H9 (cell line): ENCODE measurements around the gene P3H2. TPM values are rescaled to one million over a fixed set of nuclear protein-coding genes. Genes with fewer than 3 reads are reported as not detected.

Experiments
- DNase-seq: peaks from one replicate; pipeline ENCODE4 v3.0.0-alpha.2; 2017
- H2AFZ ChIP-seq: one replicate; pipeline ENCODE4 v1.6.1; 2013; ENCODE audit warnings: mild to moderate bottlenecking, low read length, control low read depth, moderate library complexity
- H2AK5ac ChIP-seq: 2 replicates; pipeline ENCODE4 v1.6.1; 2013; ENCODE audit warnings: low read length, control low read depth, mixed read lengths; ENCODE audit not compliant: insufficient read length
- H2BK120ac ChIP-seq: one replicate; pipeline ENCODE4 v1.6.1; 2013; ENCODE audit warnings: low read depth, mild to moderate bottlenecking, low read length, control low read depth, inconsistent platforms; ENCODE audit not compliant: poor library complexity, severe bottlenecking
- H2BK12ac ChIP-seq: 2 replicates; pipeline ENCODE4 v1.6.1; 2013; ENCODE audit warnings: low read length, control low read depth, mixed read lengths, low read depth; ENCODE audit not compliant: insufficient read length
- H2BK15ac ChIP-seq: 2 replicates; pipeline ENCODE4 v1.6.1; 2013; ENCODE audit warnings: low read depth, low read length, control low read depth
- H2BK20ac ChIP-seq: one replicate; pipeline ENCODE4 v1.6.1; 2013; ENCODE audit warnings: low read depth, mild to moderate bottlenecking, low read length, control low read depth, inconsistent platforms; ENCODE audit not compliant: poor library complexity, severe bottlenecking
- H2BK5ac ChIP-seq: 2 replicates; pipeline ENCODE4 v1.6.1; 2013; ENCODE audit warnings: low read length, control low read depth, mixed read lengths; ENCODE audit not compliant: insufficient read length
- H3K14ac ChIP-seq: 2 replicates; pipeline ENCODE4 v1.6.1; 2013; ENCODE audit warnings: low read length, control low read depth; ENCODE audit not compliant: insufficient read depth
- H3K18ac ChIP-seq: 2 replicates; pipeline ENCODE4 v1.6.1; 2013; ENCODE audit warnings: low read depth, mild to moderate bottlenecking, mixed read lengths, low read length, control low read depth; ENCODE audit not compliant: insufficient read length
- H3K23ac ChIP-seq: 2 replicates; pipeline ENCODE4 v1.6.1; 2013; ENCODE audit warnings: low read length, control low read depth, mixed read lengths, low read depth; ENCODE audit not compliant: insufficient read length
- H3K23me2 ChIP-seq: 2 replicates; pipeline ENCODE4 v1.6.1; 2013; ENCODE audit warnings: low read depth, mild to moderate bottlenecking, mixed read lengths, low read length, control low read depth; ENCODE audit not compliant: insufficient read length, poor library complexity, severe bottlenecking
- H3K27ac ChIP-seq: 2 replicates; pipeline ENCODE4 v1.5.1; 2013; ENCODE audit warnings: low read length, control low read depth, mixed read lengths, low read depth; ENCODE audit not compliant: insufficient read length
- H3K27me3 ChIP-seq: 2 replicates; pipeline ENCODE4 v1.6.1; 2013; ENCODE audit warnings: low read length, control low read depth, inconsistent platforms; ENCODE audit not compliant: insufficient read depth
- H3K4ac ChIP-seq: 2 replicates; pipeline ENCODE4 v1.6.1; 2013; ENCODE audit warnings: low read depth, mild to moderate bottlenecking, control low read depth, inconsistent platforms, low read length, moderate library complexity
- H3K4me1 ChIP-seq: 2 replicates; pipeline ENCODE4 v1.6.1; 2013; ENCODE audit warnings: low read length, control low read depth, inconsistent platforms; ENCODE audit not compliant: insufficient read depth
- H3K4me2 ChIP-seq: 2 replicates; pipeline ENCODE4 v1.6.1; 2013; ENCODE audit warnings: low read length, control low read depth, mixed read lengths; ENCODE audit not compliant: insufficient read length, insufficient read depth
- H3K56ac ChIP-seq: 2 replicates; pipeline ENCODE4 v1.6.1; 2013; ENCODE audit warnings: low read depth, mild to moderate bottlenecking, mixed read lengths, low read length, control low read depth; ENCODE audit not compliant: insufficient read length
- H3K79me1 ChIP-seq: 2 replicates; pipeline ENCODE4 v1.6.1; 2013; ENCODE audit warnings: low read depth, mild to moderate bottlenecking, moderate library complexity, low read length, control low read depth, inconsistent platforms; ENCODE audit not compliant: insufficient read depth, poor library complexity, severe bottlenecking
- H3K79me2 ChIP-seq: 2 replicates; pipeline ENCODE4 v1.6.1; 2013; ENCODE audit warnings: low read length, control low read depth, inconsistent platforms; ENCODE audit not compliant: insufficient read depth
- H3K9ac ChIP-seq: 2 replicates; pipeline ENCODE4 v1.6.1; 2013; ENCODE audit warnings: low read length, control low read depth, mixed read lengths; ENCODE audit not compliant: insufficient read length; ENCODE audit errors: extremely low read depth
- H3K9me3 ChIP-seq: one replicate; pipeline ENCODE4 v1.6.1; 2013; ENCODE audit warnings: low read depth, low read length, inconsistent platforms; ENCODE audit not compliant: control insufficient read depth
- H3T11ph ChIP-seq: one replicate; pipeline ENCODE4 v1.6.1; 2013; ENCODE audit warnings: mild to moderate bottlenecking, low read length, control low read depth, inconsistent platforms
- H4K20me1 ChIP-seq: one replicate; pipeline ENCODE4 v1.6.1; 2013; ENCODE audit not compliant: control insufficient read depth, insufficient read length, insufficient read depth
- H4K5ac ChIP-seq: 2 replicates; pipeline ENCODE4 v1.6.1; 2013; ENCODE audit warnings: low read depth, mild to moderate bottlenecking, mixed read lengths, low read length, control low read depth; ENCODE audit not compliant: insufficient read length
- H4K8ac ChIP-seq: replicated peaks from 2 replicates; pipeline ENCODE4 v1.6.1; 2013; ENCODE audit warnings: low read length, control low read depth, mixed read lengths, low read depth; ENCODE audit not compliant: insufficient read length
- H4K91ac ChIP-seq: 2 replicates; pipeline ENCODE4 v1.6.1; 2013; ENCODE audit warnings: low read depth, mild to moderate bottlenecking, moderate library complexity, mixed read lengths, low read length, control low read depth; ENCODE audit not compliant: insufficient read length
- H3K27ac Mint-ChIP-seq, 3 experiments: 2 replicates in 2 of 3; 3 replicates in 1 of 3; pipeline ENCODE4 v1.8.0; 2020 to 2021; ENCODE audit warnings: mixed read lengths in 3 of 3, mild to moderate bottlenecking in 1 of 3, moderate library complexity in 1 of 3
- H3K27me3 Mint-ChIP-seq: 2 replicates; pipeline ENCODE4 v1.8.0; 2021; ENCODE audit warnings: low read depth, mild to moderate bottlenecking, moderate library complexity, mixed read lengths
- H3K36me3 Mint-ChIP-seq, 3 experiments: 2 replicates in 2 of 3; 3 replicates in 1 of 3; pipeline ENCODE4 v1.8.0; 2020 to 2021; ENCODE audit warnings: low read depth in 3 of 3, mixed read lengths in 3 of 3; ENCODE audit not compliant: insufficient read depth in 1 of 3
- H3K4me1 Mint-ChIP-seq, 2 experiments: 2 replicates each; pipeline ENCODE4 v1.8.0; 2020; ENCODE audit warnings: mixed read lengths in 2 of 2
- H3K4me3 Mint-ChIP-seq, 2 experiments: 2 replicates in 1 of 2; 3 replicates in 1 of 2; pipeline ENCODE4 v1.8.0; 2020 to 2021; ENCODE audit warnings: mild to moderate bottlenecking in 2 of 2, mixed read lengths in 2 of 2, moderate library complexity in 1 of 2
- H3K9me3 Mint-ChIP-seq, 2 experiments: 2 replicates in 1 of 2; 3 replicates in 1 of 2; pipeline ENCODE4 v1.8.0; 2020; ENCODE audit warnings: mild to moderate bottlenecking in 2 of 2, mixed read lengths in 2 of 2, moderate library complexity in 1 of 2
- WGBS: extraction: QIAGEN DNeasy Blood & Tissue Kit; methylation state at CpG from one replicate; pipeline ENCODE4 v1.1.7; 2013; ENCODE audit warnings: missing lambda C conversion rate, low lambda C conversion rate, mixed read lengths; ENCODE audit not compliant: insufficient read length; ENCODE audit errors: extremely low coverage; 5-methylcytosine and 5-hydroxymethylcytosine counted together
- total RNA-seq: library from RNA; stranded (reverse); gene quantifications from 2 replicates; pipeline ENCODE4 v1.2.1, GENCODE V29; 2021
- TF ChIP-seq, protein P1 (sequence below): fragments of 200-600 bp; sonication (generic); conservative IDR thresholded peaks from 3 replicates; pipeline ENCODE4 v1.8.0; 2021; ENCODE audit warnings: antibody characterized with exemption, mild to moderate bottlenecking

Gene P3H2
- total RNA-seq, 1 experiment from 2014 or later = 41.5 TPM

DNA sequence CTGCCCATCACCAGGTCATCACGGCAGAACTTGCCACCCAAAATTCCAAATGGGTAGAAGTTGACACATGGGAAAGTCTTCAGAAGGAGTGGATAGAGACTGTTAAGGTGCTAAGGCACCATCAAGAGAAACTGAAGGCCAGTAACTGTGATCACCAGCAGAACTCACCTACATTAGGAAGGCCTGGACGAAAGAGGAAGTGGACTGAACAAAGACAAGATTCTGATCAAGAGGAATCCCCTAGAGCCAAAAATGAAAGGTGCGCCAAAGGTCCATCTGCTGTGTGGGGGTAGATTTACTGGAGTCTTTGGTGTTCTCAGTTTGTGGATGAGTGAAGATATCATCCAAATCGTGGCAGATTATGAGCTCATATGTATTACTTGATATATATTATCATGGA, 46.3 kb upstream of the P3H2 start:
- no peaks in the 10 kb centered on the region for H3K23me2 ChIP-seq
- no peak overlapping the region for H2BK15ac ChIP-seq
- H4K91ac ChIP-seq = no peak overlapping the region
- H2AFZ ChIP-seq = no peak overlapping the region
- H3K56ac ChIP-seq = no peak overlapping the region
- no peak overlapping the region for H3T11ph ChIP-seq
- peaks cover 25 to 35% of the 10 kb centered on the region in 2 experiments for H3K4me1 Mint-ChIP-seq
- WGBS = no CpG with 5 or more reads among the region's 4 CpGs
- H3K9ac ChIP-seq = no peak overlapping the region
- no peak overlapping the region for H3K14ac ChIP-seq
- no peak overlapping the region for H2AK5ac ChIP-seq
- no peak overlapping the region for H3K27ac Mint-ChIP-seq
- H3K27me3 ChIP-seq = no peaks in the 10 kb centered on the region
- H3K4me1 ChIP-seq = no peaks in the 10 kb centered on the region; the same call in 1 of the 2 replicates
- H3K23ac ChIP-seq = no peak overlapping the region
- no peak overlapping the region for H3K18ac ChIP-seq
- H4K8ac ChIP-seq = no peak overlapping the region
- H3K4ac ChIP-seq = no peak overlapping the region
- no peak overlapping the region for H2BK120ac ChIP-seq
- H2BK12ac ChIP-seq = no peak overlapping the region
- H3K79me2 ChIP-seq = no peaks in the 10 kb centered on the region
- no peak for DNase-seq
- peaks cover 0 to 10% (median 5%) of the 10 kb centered on the region in 3 experiments; a peak in 3 of 7 replicates for H3K36me3 Mint-ChIP-seq
- H3K4me3 Mint-ChIP-seq = no peak overlapping the region
- no peak overlapping the region for H2BK20ac ChIP-seq
- H3K9me3 Mint-ChIP-seq = peaks cover 10% of the 10 kb centered on the region in 2 experiments
- TF ChIP-seq, protein P1, sequence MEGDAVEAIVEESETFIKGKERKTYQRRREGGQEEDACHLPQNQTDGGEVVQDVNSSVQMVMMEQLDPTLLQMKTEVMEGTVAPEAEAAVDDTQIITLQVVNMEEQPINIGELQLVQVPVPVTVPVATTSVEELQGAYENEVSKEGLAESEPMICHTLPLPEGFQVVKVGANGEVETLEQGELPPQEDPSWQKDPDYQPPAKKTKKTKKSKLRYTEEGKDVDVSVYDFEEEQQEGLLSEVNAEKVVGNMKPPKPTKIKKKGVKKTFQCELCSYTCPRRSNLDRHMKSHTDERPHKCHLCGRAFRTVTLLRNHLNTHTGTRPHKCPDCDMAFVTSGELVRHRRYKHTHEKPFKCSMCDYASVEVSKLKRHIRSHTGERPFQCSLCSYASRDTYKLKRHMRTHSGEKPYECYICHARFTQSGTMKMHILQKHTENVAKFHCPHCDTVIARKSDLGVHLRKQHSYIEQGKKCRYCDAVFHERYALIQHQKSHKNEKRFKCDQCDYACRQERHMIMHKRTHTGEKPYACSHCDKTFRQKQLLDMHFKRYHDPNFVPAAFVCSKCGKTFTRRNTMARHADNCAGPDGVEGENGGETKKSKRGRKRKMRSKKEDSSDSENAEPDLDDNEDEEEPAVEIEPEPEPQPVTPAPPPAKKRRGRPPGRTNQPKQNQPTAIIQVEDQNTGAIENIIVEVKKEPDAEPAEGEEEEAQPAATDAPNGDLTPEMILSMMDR = no peak
- no peak overlapping the region for H2BK5ac ChIP-seq
- H4K20me1 ChIP-seq = no peaks in the 10 kb centered on the region
- H3K4me2 ChIP-seq = no peak overlapping the region
- H3K9me3 ChIP-seq = no peaks in the 10 kb centered on the region
- no peaks in the 10 kb centered on the region for H3K79me1 ChIP-seq
- no peaks in the 10 kb centered on the region for H3K27me3 Mint-ChIP-seq
- H3K27ac ChIP-seq = no peak overlapping the region
- H4K5ac ChIP-seq = no peak overlapping the region
